Spinal cord (tissue), 10 donors: Measurements from ENCODE around the gene ADAMTS18. TPM values are rescaled to one million over a fixed set of nuclear protein-coding genes. Genes with fewer than 3 reads are reported as not detected.

ENCODE experiments used
- DNase-seq, 6 donors: peaks; one replicate each; pipeline versions ENCODE4 v3.0.0 to v3.0.0-alpha.2; 2013 to 2015; ENCODE audit warnings: low spot score in 6 of 6, low read depth in 4 of 6
- H3K27ac ChIP-seq: one replicate; pipeline ENCODE4 v1.5.1; 2013; ENCODE audit warnings: low read depth, low read length, control low read depth
- H3K27me3 ChIP-seq: one replicate; pipeline ENCODE4 v1.6.1; 2013; ENCODE audit warnings: low read length; ENCODE audit not compliant: control insufficient read depth, insufficient read depth
- H3K36me3 ChIP-seq: one replicate; pipeline ENCODE4 v1.6.1; 2013; ENCODE audit warnings: low read length; ENCODE audit not compliant: control insufficient read depth, insufficient read depth
- H3K4me1 ChIP-seq: one replicate; pipeline ENCODE4 v1.6.1; 2013; ENCODE audit warnings: low read length; ENCODE audit not compliant: control insufficient read depth, insufficient read depth
- H3K4me3 ChIP-seq: one replicate; pipeline ENCODE4 v1.5.1; 2013; ENCODE audit warnings: low read depth, low read length, control low read depth
- H3K9me3 ChIP-seq: one replicate; pipeline ENCODE4 v1.6.1; 2013; ENCODE audit warnings: low read length; ENCODE audit not compliant: control insufficient read depth, insufficient read depth
- WGBS: methylation state at CpG from one replicate; pipeline ENCODE4 v1.1.5; 2013; ENCODE audit warnings: missing lambda C conversion rate; ENCODE audit not compliant: insufficient coverage; 5-methylcytosine and 5-hydroxymethylcytosine counted together
- polyA plus RNA-seq, 2 donors: library from polyadenylated mRNA; unstranded; fragments of 120-200 nt; gene quantifications; one replicate each; pipeline ENCODE4 v1.2.1, GENCODE V29; 2013; ENCODE audit not compliant: insufficient read length in 2 of 2
- total RNA-seq, 2 donors: library from RNA; depleted of rRNA in 1 of 2; stranded (reverse); fragments of 120-200 nt in 1 of 2; fragments of >200 nt in 1 of 2; gene quantifications; one replicate each; pipeline versions ENCODE4 v1.2.3 to v1.2.4, GENCODE V29; 2013 to 2014
- donor health status: healthy.

ADAMTS18 gene
- total and polyA plus RNA-seq, 4 donors, result 6.7 to 23.9 (median 8.9) TPM

GRCh38 chr16:77462894-77463293 lies 28.1 kb upstream of the ADAMTS18 start:
- no peak overlapping the region for H3K27ac ChIP-seq
- WGBS, result 80% methylated on average over 1 of the region's 3 CpGs
- no peaks in the 10 kb centered on the region for H3K27me3 ChIP-seq
- no peak for DNase-seq
- H3K9me3 ChIP-seq, result no peaks in the 10 kb centered on the region
- no peaks in the 10 kb centered on the region for H3K4me1 ChIP-seq
- no peaks in the 10 kb centered on the region for H3K36me3 ChIP-seq
- H3K4me3 ChIP-seq, result no peak overlapping the region

DNA sequence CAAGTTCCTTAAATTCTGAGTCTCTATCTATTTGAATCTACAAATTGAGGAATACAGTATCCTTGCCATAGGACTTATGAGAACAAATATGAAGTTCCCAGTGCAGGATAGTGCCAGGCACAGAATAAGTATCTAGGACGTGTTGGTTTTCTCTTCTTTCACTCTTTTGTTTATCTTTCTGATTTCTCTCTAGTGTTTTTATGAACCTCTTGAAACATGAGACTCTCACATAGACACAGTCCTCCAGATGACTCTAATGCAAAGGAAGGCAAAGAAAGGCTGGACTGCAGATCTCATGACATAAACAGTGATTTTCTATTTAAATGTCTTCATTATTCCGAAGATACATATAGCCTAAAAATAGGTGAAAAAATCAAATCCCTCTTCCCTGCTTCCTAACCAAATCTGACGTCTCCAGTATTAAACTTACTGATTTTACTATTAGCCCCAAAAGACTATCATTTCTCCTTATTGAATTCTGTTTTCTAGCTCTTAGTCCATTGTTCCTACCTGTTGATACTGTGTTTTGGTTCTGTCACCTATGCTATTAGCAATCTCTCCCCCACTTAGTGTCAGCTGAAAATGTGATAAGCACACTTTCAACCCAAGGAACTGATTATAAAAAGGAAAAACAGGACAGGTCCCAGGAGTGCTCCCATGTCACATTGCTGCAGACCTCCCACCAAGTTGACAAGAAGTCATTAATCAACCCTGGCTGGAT lies 24.9 kb upstream of the ADAMTS18 start:
- no peak overlapping the region for H3K27ac ChIP-seq
- no peaks in the 10 kb centered on the region for H3K27me3 ChIP-seq
- DNase-seq, result no peak
- no peak overlapping the region for H3K4me3 ChIP-seq
- H3K36me3 ChIP-seq, result no peaks in the 10 kb centered on the region
- WGBS, result 86% methylated on average over 1 of the region's 3 CpGs
- H3K4me1 ChIP-seq, result no peaks in the 10 kb centered on the region
- no peaks in the 10 kb centered on the region for H3K9me3 ChIP-seq

DNA sequence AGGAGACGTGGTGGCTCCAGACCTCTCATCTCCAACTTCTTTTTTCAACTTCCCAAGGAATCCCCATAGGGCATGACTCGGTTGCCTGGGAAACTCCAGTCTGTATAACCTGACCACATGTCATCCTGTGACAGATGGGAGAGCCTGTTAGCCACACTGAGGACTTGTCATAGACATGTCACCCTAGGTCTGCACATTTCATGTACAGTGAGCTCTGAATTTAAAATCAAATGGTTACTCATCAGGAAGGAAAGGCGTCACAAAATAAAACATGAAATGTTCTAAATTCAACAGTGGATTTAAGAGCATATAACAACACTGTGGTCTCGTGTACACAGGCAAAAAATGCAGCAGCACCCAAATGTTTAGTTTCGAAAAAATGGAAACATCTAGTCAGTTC lies 22.2 kb upstream of the ADAMTS18 start:
- 76% methylated on average over 4 of the region's 5 CpGs for WGBS
- Histone ChIP-seq H3K27me3 (no peaks in the 10 kb centered on the region), H3K4me3 (no peak overlapping the region), H3K27ac (no peak overlapping the region), H3K9me3 (no peaks in the 10 kb centered on the region), H3K4me1 (no peaks in the 10 kb centered on the region), H3K36me3 (no peaks in the 10 kb centered on the region)
- no peak for DNase-seq

- DNase-seq, result no peak
- 83% methylated on average over 1 of the region's 3 CpGs for WGBS
- no peak overlapping the region for H3K27ac ChIP-seq
These were observed 17.4 kb upstream of the ADAMTS18 start for GRCh38 chr16:77452243-77452642.

DNA sequence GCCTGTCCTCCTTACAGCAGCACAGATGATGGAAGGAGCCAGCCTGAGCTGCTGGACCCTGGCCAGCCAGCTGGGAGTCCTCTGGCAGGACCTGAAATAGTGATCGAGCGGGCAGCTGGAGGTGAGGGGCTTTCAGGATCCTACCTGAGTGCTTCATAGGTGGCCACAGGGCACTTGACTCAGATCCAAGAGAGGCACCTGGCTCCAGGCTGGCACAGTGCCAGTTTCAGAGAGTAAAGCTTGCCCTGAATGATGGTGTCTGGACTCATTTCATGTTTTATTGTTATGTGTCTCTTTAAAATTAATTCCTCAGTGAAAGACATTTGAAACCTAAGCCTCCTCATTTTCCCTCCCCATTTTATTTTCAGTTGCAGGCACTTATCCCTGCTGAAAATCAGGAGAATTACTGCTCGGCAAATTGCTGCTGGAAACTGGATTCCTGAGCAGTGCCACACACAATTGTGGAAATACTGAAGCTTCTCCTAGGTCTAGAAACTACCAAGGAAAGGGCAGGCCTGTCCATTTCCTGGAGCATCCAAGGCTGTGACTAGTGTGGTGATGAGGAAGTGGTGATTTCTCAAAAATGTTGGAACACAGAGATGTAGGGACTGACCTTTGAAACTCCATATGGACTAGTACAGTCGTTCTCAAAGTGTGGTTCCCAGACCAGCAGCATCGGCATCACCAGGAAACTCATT lies 16.1 kb upstream of the ADAMTS18 start:
- Histone ChIP-seq H3K4me3 (no peak overlapping the region), H3K36me3 (no peaks in the 10 kb centered on the region), H3K4me1 (peaks cover 4% of the 10 kb centered on the region), H3K27ac (no peak overlapping the region), H3K9me3 (no peaks in the 10 kb centered on the region), H3K27me3 (no peaks in the 10 kb centered on the region)
- WGBS, result 72% methylated on average over 5 of the region's 5 CpGs
- peak in 1 of 6 donors; percentile 37 for DNase-seq

More at GRCh38 chr16:77452243-77452642, 17.4 kb upstream of the ADAMTS18 start:
- Histone ChIP-seq H3K9me3 (no peaks in the 10 kb centered on the region), H3K36me3 (no peaks in the 10 kb centered on the region), H3K27me3 (no peaks in the 10 kb centered on the region), H3K4me3 (no peak overlapping the region), H3K4me1 (peaks cover 4% of the 10 kb centered on the region)

DNA sequence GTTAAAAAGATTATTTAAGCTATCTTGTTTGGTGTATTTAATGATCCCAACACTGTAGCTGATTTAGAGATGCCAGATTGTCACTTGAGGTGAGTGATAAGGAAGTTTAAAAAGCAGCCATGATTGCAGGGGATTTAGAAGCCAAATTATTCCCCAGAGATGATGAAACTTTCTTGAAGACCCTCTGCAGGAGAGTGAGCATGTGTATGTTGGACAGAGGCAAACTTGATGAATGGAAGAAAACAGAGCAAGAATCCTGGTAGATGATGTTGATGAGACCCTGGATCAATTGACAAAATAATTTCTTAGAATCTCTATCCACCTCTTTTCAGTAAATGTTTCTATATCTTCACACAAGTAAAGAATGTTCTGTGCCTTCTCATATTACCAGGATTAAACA lies 14.4 kb upstream of the ADAMTS18 start:
- Histone ChIP-seq H3K9me3 (no peaks in the 10 kb centered on the region), H3K4me1 (peaks cover 4% of the 10 kb centered on the region), H3K36me3 (no peaks in the 10 kb centered on the region), H3K27ac (no peak overlapping the region), H3K27me3 (no peaks in the 10 kb centered on the region), H3K4me3 (no peak overlapping the region)
- DNase-seq, result no peak

GRCh38 chr16:77445324-77445723 lies 10.5 kb upstream of the ADAMTS18 start:
- Histone ChIP-seq H3K36me3 (no peaks in the 10 kb centered on the region), H3K4me3 (no peak overlapping the region), H3K9me3 (no peaks in the 10 kb centered on the region), H3K4me1 (no peaks in the 10 kb centered on the region), H3K27me3 (peaks cover 3% of the 10 kb centered on the region), H3K27ac (no peak overlapping the region)
- no CpG with 5 or more reads among the region's 2 CpGs for WGBS
- no peak for DNase-seq

DNA sequence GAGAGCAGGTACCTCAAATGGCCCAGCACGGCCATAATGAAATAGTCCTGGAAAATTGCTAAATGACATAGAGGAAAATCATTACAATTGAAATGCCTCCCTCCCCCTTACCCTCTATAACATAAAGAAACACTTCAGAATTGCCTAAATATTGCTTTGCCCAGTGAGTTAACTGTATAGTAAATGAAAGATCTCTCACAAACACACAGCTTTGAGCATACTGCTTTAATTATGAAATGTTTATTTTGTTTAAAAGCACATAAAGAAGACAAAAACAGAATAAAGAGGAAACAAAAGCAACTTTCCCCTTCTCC lies 9.3 kb upstream of the ADAMTS18 start:
- Histone ChIP-seq H3K36me3 (no peaks in the 10 kb centered on the region), H3K9me3 (no peaks in the 10 kb centered on the region), H3K27ac (no peak overlapping the region), H3K4me3 (no peak overlapping the region), H3K27me3 (peaks cover 3% of the 10 kb centered on the region), H3K4me1 (no peaks in the 10 kb centered on the region)
- WGBS, result no CpG with 5 or more reads among the region's 1 CpG
- DNase-seq, result no peak

GRCh38 chr16:77443357-77444146 lies 8.7 kb upstream of the ADAMTS18 start:
- WGBS, result 38% methylated on average over 4 of the region's 10 CpGs
- Histone ChIP-seq H3K4me3 (no peak overlapping the region), H3K27me3 (peaks cover 3% of the 10 kb centered on the region), H3K36me3 (no peaks in the 10 kb centered on the region), H3K27ac (no peak overlapping the region), H3K4me1 (no peaks in the 10 kb centered on the region), H3K9me3 (no peaks in the 10 kb centered on the region)
- peak in 2 of 6 donors; percentile 19 to 94 for DNase-seq
